ENCODE data around the gene LHFPL4. TPM values are rescaled to one million over a fixed set of nuclear protein-coding genes. Genes with fewer than 3 reads are reported as not detected.

Gene LHFPL4
- total RNA-seq, 3 donors from 2014 or later (not counting 1 experiment from before 2014, with no cell fraction given), result not detected

DNA sequence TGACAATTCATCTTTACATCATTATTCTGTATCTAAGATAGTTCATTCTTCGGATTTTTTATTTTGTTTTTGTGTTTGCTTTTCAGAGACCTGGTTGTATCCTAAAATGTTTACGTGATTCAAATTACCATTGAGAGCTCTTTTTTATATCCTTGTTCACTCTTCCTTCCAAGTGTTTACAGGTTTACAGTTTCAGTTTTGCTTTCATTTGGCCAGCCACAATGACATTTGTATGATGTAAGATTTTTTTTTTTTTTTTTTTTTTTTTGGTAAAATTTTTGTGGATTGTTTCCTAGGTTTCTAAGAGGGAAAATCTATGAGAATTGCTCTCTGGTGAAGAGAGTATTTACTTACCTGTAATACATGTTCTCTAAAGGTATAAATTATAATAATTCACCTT is 101.2 kb downstream of the LHFPL4 start:
- H3K4me3 Mint-ChIP-seq, result peak overlapping the region; percentile 50

DNA sequence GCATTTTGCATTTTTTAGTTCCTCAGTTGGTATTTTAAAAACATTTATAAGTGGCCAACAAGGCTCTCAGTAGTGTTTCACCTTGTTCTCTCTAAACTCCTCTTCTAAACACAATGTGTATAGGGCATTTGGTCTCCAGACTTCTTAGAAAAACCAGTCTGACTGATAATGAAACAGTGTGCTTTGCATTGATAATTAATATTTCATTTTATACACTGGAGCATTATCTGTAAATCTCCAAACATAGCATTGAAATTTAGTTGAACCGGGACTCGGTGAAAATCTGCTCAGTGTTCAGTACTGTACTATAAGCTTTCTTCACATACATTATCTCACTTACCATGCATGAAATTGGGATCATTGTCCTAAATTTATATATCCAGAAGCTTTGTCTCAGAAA is 102.6 kb downstream of the LHFPL4 start:
- Histone ChIP-seq H3K9me3 (ENCODE audit: control insufficient read depth, insufficient read depth, low read length) (no peaks in the 10 kb centered on the region), H3K27ac (ENCODE audit: low read length) (peak overlapping the region; percentile 29), H3K4me3 (ENCODE audit: low read length) (no peak overlapping the region), H3K4me1 (ENCODE audit: control insufficient read depth, insufficient read depth, low read length) (no peaks in the 10 kb centered on the region), H3K27me3 (ENCODE audit: control insufficient read depth, insufficient read depth, low read length) (no peaks in the 10 kb centered on the region), H3K36me3 (ENCODE audit: control insufficient read depth, insufficient read depth, low read length) (peaks cover 89% of the 10 kb centered on the region)
- TF ChIP-seq, protein P1, sequence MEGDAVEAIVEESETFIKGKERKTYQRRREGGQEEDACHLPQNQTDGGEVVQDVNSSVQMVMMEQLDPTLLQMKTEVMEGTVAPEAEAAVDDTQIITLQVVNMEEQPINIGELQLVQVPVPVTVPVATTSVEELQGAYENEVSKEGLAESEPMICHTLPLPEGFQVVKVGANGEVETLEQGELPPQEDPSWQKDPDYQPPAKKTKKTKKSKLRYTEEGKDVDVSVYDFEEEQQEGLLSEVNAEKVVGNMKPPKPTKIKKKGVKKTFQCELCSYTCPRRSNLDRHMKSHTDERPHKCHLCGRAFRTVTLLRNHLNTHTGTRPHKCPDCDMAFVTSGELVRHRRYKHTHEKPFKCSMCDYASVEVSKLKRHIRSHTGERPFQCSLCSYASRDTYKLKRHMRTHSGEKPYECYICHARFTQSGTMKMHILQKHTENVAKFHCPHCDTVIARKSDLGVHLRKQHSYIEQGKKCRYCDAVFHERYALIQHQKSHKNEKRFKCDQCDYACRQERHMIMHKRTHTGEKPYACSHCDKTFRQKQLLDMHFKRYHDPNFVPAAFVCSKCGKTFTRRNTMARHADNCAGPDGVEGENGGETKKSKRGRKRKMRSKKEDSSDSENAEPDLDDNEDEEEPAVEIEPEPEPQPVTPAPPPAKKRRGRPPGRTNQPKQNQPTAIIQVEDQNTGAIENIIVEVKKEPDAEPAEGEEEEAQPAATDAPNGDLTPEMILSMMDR (IDR thresholded peaks at IDR 0.05), result no peak
- H3K27me3 Mint-ChIP-seq (ENCODE audit: low read depth in 2 of 2), result no peaks in the 10 kb centered on the region
- peak overlapping the region; percentile 93 to 95 for H3K27ac Mint-ChIP-seq
- H3K4me1 Mint-ChIP-seq, result peaks cover 20 to 22% of the 10 kb centered on the region in 2 donors
- DNase-seq (no peak), ATAC-seq (no peak)
- H3K9me3 Mint-ChIP-seq, result no peaks in the 10 kb centered on the region
- intact Hi-C loops (cut with micrococcal nuclease), result no loop called here
- 100% methylated on average over 2 of the region's 2 CpGs for WGBS (ENCODE audit: insufficient coverage)
- H3K36me3 Mint-ChIP-seq, result peaks cover 37% of the 10 kb centered on the region
- H3K4me3 Mint-ChIP-seq, result no peak overlapping the region

More for the DNA sequence above, 101.2 kb downstream of the LHFPL4 start:
- peaks cover 80% of the 10 kb centered on the region for H3K36me3 ChIP-seq (ENCODE audit: control insufficient read depth, insufficient read depth, low read length)
- DNase-seq (peak in 1 of 2 donors; percentile 48), ATAC-seq (peak in 2 of 3 donors; percentile 50 to 76)
- intact Hi-C loops (cut with micrococcal nuclease), result loop anchor here (2.0 kb wide), 1 partner anchor 54 kb away; no protein-coding TSS in a partner anchor
- H3K27ac ChIP-seq (ENCODE audit: low read length), result peak overlapping the region; percentile 72
- Mint-ChIP-seq H3K27ac (peak overlapping the region; percentile 93 to 95), H3K36me3 (peaks cover 37% of the 10 kb centered on the region), H3K4me1 (peaks cover 20 to 22% of the 10 kb centered on the region in 2 donors), H3K27me3 (ENCODE audit: low read depth in 2 of 2) (no peaks in the 10 kb centered on the region), H3K9me3 (no peaks in the 10 kb centered on the region)
- TF ChIP-seq, protein P1 (IDR thresholded peaks at IDR 0.05), result no peak
- no peaks in the 10 kb centered on the region for H3K27me3 ChIP-seq (ENCODE audit: control insufficient read depth, insufficient read depth, low read length)
- 80% methylated on average over 1 of the region's 2 CpGs for WGBS (ENCODE audit: insufficient coverage)
- no peaks in the 10 kb centered on the region for H3K9me3 ChIP-seq (ENCODE audit: control insufficient read depth, insufficient read depth, low read length)
- no peak overlapping the region for H3K4me3 ChIP-seq (ENCODE audit: low read length)
- H3K4me1 ChIP-seq (ENCODE audit: control insufficient read depth, insufficient read depth, low read length), result no peaks in the 10 kb centered on the region

- Mint-ChIP-seq H3K9me3 (no peaks in the 10 kb centered on the region), H3K27me3 (ENCODE audit: low read depth in 2 of 2) (no peaks in the 10 kb centered on the region), H3K4me1 (peaks cover 20 to 22% of the 10 kb centered on the region in 2 donors), H3K27ac (peak overlapping the region; percentile 93 to 95), H3K4me3 (no peak overlapping the region), H3K36me3 (peaks cover 40% of the 10 kb centered on the region)
- TF ChIP-seq, protein P1 (IDR thresholded peaks at IDR 0.05), result no peak
- 100% methylated on average over 1 of the region's 1 CpG for WGBS (ENCODE audit: insufficient coverage)
- no peak for DNase-seq
- intact Hi-C loops (cut with micrococcal nuclease), result no loop called here
- Histone ChIP-seq H3K27ac (ENCODE audit: low read length) (no peak overlapping the region), H3K27me3 (ENCODE audit: control insufficient read depth, insufficient read depth, low read length) (no peaks in the 10 kb centered on the region), H3K36me3 (ENCODE audit: control insufficient read depth, insufficient read depth, low read length) (peaks cover 86% of the 10 kb centered on the region), H3K9me3 (ENCODE audit: control insufficient read depth, insufficient read depth, low read length) (no peaks in the 10 kb centered on the region), H3K4me1 (ENCODE audit: control insufficient read depth, insufficient read depth, low read length) (no peaks in the 10 kb centered on the region), H3K4me3 (ENCODE audit: low read length) (no peak overlapping the region)
- ATAC-seq, result no peak
Measured at GRCh38 chr3:9450126-9450525, 103.5 kb downstream of the LHFPL4 start.

DNA sequence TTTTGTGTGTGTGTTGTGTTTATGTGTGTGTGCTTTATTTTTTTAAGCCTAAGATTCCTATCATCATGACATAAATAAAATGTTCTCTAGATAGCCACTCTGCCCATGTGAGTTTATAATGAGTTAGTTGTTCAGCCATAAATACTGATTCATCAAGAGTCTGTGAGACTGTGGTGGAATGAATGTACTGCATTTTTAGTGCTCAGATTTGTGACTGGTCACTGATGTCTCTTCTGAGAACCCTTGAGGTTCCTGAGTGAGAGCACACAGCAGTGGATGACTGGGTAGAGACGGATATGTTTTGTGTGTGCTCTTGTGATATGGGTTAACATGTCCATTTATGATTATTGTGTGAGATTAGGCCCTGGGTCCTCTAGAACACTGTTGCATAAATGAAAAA is 105.0 kb downstream of the LHFPL4 start:
- no peaks in the 10 kb centered on the region for H3K27me3 ChIP-seq (ENCODE audit: control insufficient read depth, insufficient read depth, low read length)
- no peaks in the 10 kb centered on the region for H3K9me3 ChIP-seq (ENCODE audit: control insufficient read depth, insufficient read depth, low read length)
- Mint-ChIP-seq H3K27ac (peak overlapping the region; percentile 93 to 95), H3K27me3 (ENCODE audit: low read depth in 2 of 2) (no peaks in the 10 kb centered on the region), H3K4me3 (no peak overlapping the region), H3K4me1 (peaks cover 20 to 22% of the 10 kb centered on the region in 2 donors), H3K36me3 (peaks cover 49% of the 10 kb centered on the region), H3K9me3 (no peaks in the 10 kb centered on the region)
- H3K27ac ChIP-seq (ENCODE audit: low read length), result no peak overlapping the region
- peaks cover 92% of the 10 kb centered on the region for H3K36me3 ChIP-seq (ENCODE audit: control insufficient read depth, insufficient read depth, low read length)
- no peak for DNase-seq
- no peak for ATAC-seq
- intact Hi-C loops (cut with micrococcal nuclease), result no loop called here
- WGBS (ENCODE audit: insufficient coverage), result 91% methylated on average over 1 of the region's 1 CpG
- TF ChIP-seq, protein P1 (IDR thresholded peaks at IDR 0.05), result no peak
- no peaks in the 10 kb centered on the region for H3K4me1 ChIP-seq (ENCODE audit: control insufficient read depth, insufficient read depth, low read length)
- H3K4me3 ChIP-seq (ENCODE audit: low read length), result no peak overlapping the region
